Fibroblast of the conjunctiva (primary cell): ENCODE measurements around the gene HOXB3.

Source experiments
- DNase-seq: peaks from one replicate; pipeline ENCODE4 v3.0.0-alpha.2; 2010; ENCODE audit warnings: low read depth

The HOXB3 gene

GRCh38 chr17:48569674-48570324, 20.2 kb downstream of the HOXB3 start:
- DNase-seq: no peak

GRCh38 chr17:48569240-48569582, 20.8 kb downstream of the HOXB3 start:
- no peak for DNase-seq

- no peak for DNase-seq
These were observed 21.4 kb downstream of the HOXB3 start for GRCh38 chr17:48568499-48569239.

- no peak for DNase-seq
These were observed 22.2 kb downstream of the HOXB3 start for GRCh38 chr17:48567646-48568354.

- DNase-seq: no peak
These were observed 22.8 kb downstream of the HOXB3 start for GRCh38 chr17:48567209-48567608.

GRCh38 chr17:48566717-48567116, 23.3 kb downstream of the HOXB3 start:
- DNase-seq: no peak

- DNase-seq: no peak
These were observed 23.9 kb downstream of the HOXB3 start for GRCh38 chr17:48565925-48566710.

- no peak for DNase-seq
These were observed 25.0 kb downstream of the HOXB3 start for GRCh38 chr17:48565022-48565554.

- no peak for DNase-seq
These were observed 25.6 kb downstream of the HOXB3 start for GRCh38 chr17:48564188-48565021.

GRCh38 chr17:48563867-48564187, 26.2 kb downstream of the HOXB3 start:
- no peak for DNase-seq

- DNase-seq: no peak
These were observed 26.6 kb downstream of the HOXB3 start for GRCh38 chr17:48563385-48563838.

GRCh38 chr17:48562934-48563333, 27.1 kb downstream of the HOXB3 start:
- DNase-seq: no peak

GRCh38 chr17:48561884-48562810, 27.9 kb downstream of the HOXB3 start:
- DNase-seq: no peak

- no peak for DNase-seq
These were observed 29.9 kb downstream of the HOXB3 start for GRCh38 chr17:48559840-48560817.

- no peak for DNase-seq
These were observed 30.8 kb downstream of the HOXB3 start for GRCh38 chr17:48559122-48559839.

- no peak for DNase-seq
These were observed 31.3 kb downstream of the HOXB3 start for GRCh38 chr17:48558831-48559121.

GRCh38 chr17:48558057-48558830, 31.8 kb downstream of the HOXB3 start:
- no peak for DNase-seq
